ENCODE data around the gene CCDC182. TPM values are rescaled to one million over a fixed set of nuclear protein-coding genes. Genes with fewer than 3 reads are reported as not detected.

Gene CCDC182
- total RNA-seq (not detected), polyA plus RNA-seq (not detected)
- long read RNA-seq, donor 1: 0 reads
- long read RNA-seq, donor 2: 0 reads
- long read RNA-seq, donor 3: 0 reads
- long read RNA-seq, donor 4: 0 reads

DNA sequence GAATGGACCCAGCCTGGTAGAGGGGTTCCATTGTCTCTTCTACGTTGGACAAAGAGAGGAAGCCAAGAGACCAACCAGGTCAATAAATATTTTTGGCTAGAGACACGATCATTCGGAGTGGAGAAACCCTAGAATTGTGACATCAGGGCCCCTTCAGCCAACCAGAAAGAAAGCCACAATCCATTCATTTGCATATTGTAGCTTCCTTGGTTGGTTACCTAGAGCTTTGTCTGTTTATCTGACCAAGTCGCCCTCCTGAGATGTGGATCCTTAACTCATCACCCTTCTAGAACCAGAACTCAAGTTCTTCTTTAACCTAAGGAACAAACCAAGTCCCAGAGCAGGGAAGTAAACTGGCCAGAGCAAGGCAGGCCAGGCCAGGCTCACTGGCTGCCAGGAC is at the start of gene CCDC182:
CCDC182 (minus strand) TSS at position 58 of the 400 bp plus-strand sequence; CDS start at position 31, 27 bp downstream.
- H3K4me1 ChIP-seq (ENCODE audit: control insufficient read depth, insufficient read depth, low read length): no peaks in the 10 kb centered on the region
- no peak within 1 kb of the TSS for H3K27ac ChIP-seq (ENCODE audit: low read length)
- H3K4me3 ChIP-seq (ENCODE audit: low read length): no peak within 1 kb of the TSS
- 62% methylated on average over 4 of the region's 4 CpGs for WGBS
- no peaks in the 10 kb centered on the region for H3K9me3 ChIP-seq (ENCODE audit: control insufficient read depth, low read length)
- H3K27me3 ChIP-seq (ENCODE audit: control insufficient read depth, insufficient read depth): no peaks in the 10 kb centered on the region
- intact Hi-C loops (cut with DNase I): loop anchor here in 2 of 4 donors (5.0 to 10.0 kb wide), 3 partner anchors 503 to 613 kb away; no protein-coding TSS in a partner anchor
- no peak for ATAC-seq
- DNase-seq: no peak

- Histone ChIP-seq H3K27ac (ENCODE audit: low read length) (no peak overlapping the region), H3K4me1 (ENCODE audit: control insufficient read depth, insufficient read depth, low read length) (no peaks in the 10 kb centered on the region), H3K9me3 (ENCODE audit: control insufficient read depth, low read length) (no peaks in the 10 kb centered on the region), H3K4me3 (ENCODE audit: low read length) (no peak overlapping the region), H3K27me3 (ENCODE audit: control insufficient read depth, insufficient read depth) (no peaks in the 10 kb centered on the region)
- intact Hi-C loops (cut with DNase I): no loop called here
- ATAC-seq (no peak), DNase-seq (no peak)
- 63% methylated on average over 2 of the region's 2 CpGs for WGBS
These were observed 49.7 kb upstream of the CCDC182 start for GRCh38 chr17:57794841-57795240.

GRCh38 chr17:57788725-57789124 is 43.6 kb upstream of the CCDC182 start:
- Histone ChIP-seq H3K4me1 (ENCODE audit: control insufficient read depth, insufficient read depth, low read length) (no peaks in the 10 kb centered on the region), H3K4me3 (ENCODE audit: low read length) (no peak overlapping the region), H3K27me3 (ENCODE audit: control insufficient read depth, insufficient read depth) (no peaks in the 10 kb centered on the region), H3K9me3 (ENCODE audit: control insufficient read depth, low read length) (no peaks in the 10 kb centered on the region), H3K27ac (ENCODE audit: low read length) (no peak overlapping the region)
- intact Hi-C loops (cut with DNase I): no loop called here
- ATAC-seq (no peak), DNase-seq (no peak)
- 61% methylated on average over 4 of the region's 4 CpGs for WGBS

- intact Hi-C loops (cut with DNase I): no loop called here
- Histone ChIP-seq H3K27ac (ENCODE audit: low read length) (no peak overlapping the region), H3K4me3 (ENCODE audit: low read length) (no peak overlapping the region), H3K4me1 (ENCODE audit: control insufficient read depth, insufficient read depth, low read length) (peaks cover 5% of the 10 kb centered on the region), H3K9me3 (ENCODE audit: control insufficient read depth, low read length) (no peaks in the 10 kb centered on the region), H3K27me3 (ENCODE audit: control insufficient read depth, insufficient read depth) (no peaks in the 10 kb centered on the region)
- 45% methylated on average over 7 of the region's 7 CpGs for WGBS
- ATAC-seq (peak; percentile 84 to 87), DNase-seq (peak; percentile 68 to 86 (median 76))
These were observed 39.9 kb upstream of the CCDC182 start for GRCh38 chr17:57785022-57785421.

- ATAC-seq (no peak), DNase-seq (no peak)
- H3K27ac ChIP-seq (ENCODE audit: low read length): no peak overlapping the region
- no peaks in the 10 kb centered on the region for H3K27me3 ChIP-seq (ENCODE audit: control insufficient read depth, insufficient read depth)
- H3K4me3 ChIP-seq (ENCODE audit: low read length): no peak overlapping the region
- intact Hi-C loops (cut with DNase I): no loop called here
- no peaks in the 10 kb centered on the region for H3K9me3 ChIP-seq (ENCODE audit: control insufficient read depth, low read length)
- 44% methylated on average over 15 of the region's 15 CpGs for WGBS
- H3K4me1 ChIP-seq (ENCODE audit: control insufficient read depth, insufficient read depth, low read length): peaks cover 5% of the 10 kb centered on the region
These were observed 39.3 kb upstream of the CCDC182 start for GRCh38 chr17:57784226-57784895.

DNA sequence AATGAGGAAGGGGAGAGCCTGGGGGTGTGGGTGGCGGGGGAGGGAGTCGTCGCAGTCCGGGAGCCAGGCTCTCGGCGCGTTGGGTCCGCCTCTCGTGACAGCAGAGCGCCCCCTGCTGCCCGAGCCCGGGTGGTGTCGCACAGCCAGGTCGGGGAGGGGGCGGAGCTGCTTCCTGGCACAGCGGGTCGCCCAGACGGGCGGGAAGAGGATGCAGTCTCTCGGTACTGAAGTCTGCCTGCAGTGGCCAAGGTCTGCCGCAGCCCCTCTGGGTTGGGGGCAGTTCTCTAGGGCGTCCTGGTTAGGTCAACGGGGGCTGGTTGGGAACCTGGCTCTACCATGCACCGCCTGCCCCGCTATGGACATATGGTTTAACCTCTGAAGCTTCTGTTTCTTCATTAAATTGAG is 38.2 kb upstream of the CCDC182 start:
- Histone ChIP-seq H3K4me1 (ENCODE audit: control insufficient read depth, insufficient read depth, low read length) (peaks cover 5% of the 10 kb centered on the region), H3K4me3 (ENCODE audit: low read length) (no peak overlapping the region), H3K9me3 (ENCODE audit: control insufficient read depth, low read length) (no peaks in the 10 kb centered on the region), H3K27ac (ENCODE audit: low read length) (no peak overlapping the region), H3K27me3 (ENCODE audit: control insufficient read depth, insufficient read depth) (no peaks in the 10 kb centered on the region)
- 9% methylated on average over 25 of the region's 25 CpGs for WGBS
- DNase-seq (peak; percentile 72 to 91 (median 91)), ATAC-seq (peak; percentile 81 to 84)
- intact Hi-C loops (cut with DNase I): no loop called here

GRCh38 chr17:57782647-57783337 is 37.7 kb upstream of the CCDC182 start:
- H3K27ac ChIP-seq (ENCODE audit: low read length): no peak overlapping the region
- no peak for ATAC-seq

DNA sequence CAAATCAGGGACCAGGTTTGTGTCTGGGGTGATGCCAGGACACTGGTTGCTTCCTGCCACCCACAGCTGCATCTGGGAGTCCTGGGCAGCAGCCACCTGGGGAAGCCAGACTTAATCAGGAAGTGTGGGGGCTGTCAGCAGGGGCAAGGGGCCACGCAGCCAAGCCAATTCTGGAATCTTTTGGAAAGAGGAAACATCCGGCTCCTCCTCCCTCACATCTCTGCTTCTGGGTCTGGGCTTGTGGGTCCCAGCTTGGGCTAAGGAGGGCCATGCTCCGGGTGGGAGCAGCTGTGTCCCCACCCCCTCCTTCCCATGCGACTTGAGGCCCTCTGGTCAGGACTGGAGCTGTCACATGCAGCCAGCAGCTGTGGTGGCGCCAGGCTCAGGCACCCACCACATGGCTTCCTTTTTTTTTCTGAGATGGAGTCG is 37.0 kb upstream of the CCDC182 start:
- no peaks in the 10 kb centered on the region for H3K27me3 ChIP-seq (ENCODE audit: control insufficient read depth, insufficient read depth)
- H3K9me3 ChIP-seq (ENCODE audit: control insufficient read depth, low read length): no peaks in the 10 kb centered on the region
- DNase-seq (peak in 2 of 3 donors; percentile 58 to 60), ATAC-seq (peak in 1 of 2 donors; percentile 22)
- H3K27ac ChIP-seq (ENCODE audit: low read length): peak overlapping the region; percentile 6
- 37% methylated on average over 6 of the region's 6 CpGs for WGBS
- no peak overlapping the region for H3K4me3 ChIP-seq (ENCODE audit: low read length)
- intact Hi-C loops (cut with DNase I): no loop called here
- H3K4me1 ChIP-seq (ENCODE audit: control insufficient read depth, insufficient read depth, low read length): peaks cover 5% of the 10 kb centered on the region

More at GRCh38 chr17:57782647-57783337, 37.7 kb upstream of the CCDC182 start:
- Histone ChIP-seq H3K4me1 (ENCODE audit: control insufficient read depth, insufficient read depth, low read length) (peaks cover 5% of the 10 kb centered on the region), H3K4me3 (ENCODE audit: low read length) (no peak overlapping the region), H3K9me3 (ENCODE audit: control insufficient read depth, low read length) (no peaks in the 10 kb centered on the region), H3K27me3 (ENCODE audit: control insufficient read depth, insufficient read depth) (no peaks in the 10 kb centered on the region)
- 42% methylated on average over 20 of the region's 20 CpGs for WGBS
- peak in 1 of 3 donors; percentile 57 for DNase-seq
- intact Hi-C loops (cut with DNase I): no loop called here

- Histone ChIP-seq H3K27me3 (ENCODE audit: control insufficient read depth, insufficient read depth) (no peaks in the 10 kb centered on the region), H3K27ac (ENCODE audit: low read length) (peak overlapping the region; percentile 6), H3K9me3 (ENCODE audit: control insufficient read depth, low read length) (no peaks in the 10 kb centered on the region), H3K4me1 (ENCODE audit: control insufficient read depth, insufficient read depth, low read length) (peaks cover 5% of the 10 kb centered on the region), H3K4me3 (ENCODE audit: low read length) (no peak overlapping the region)
- 43% methylated on average over 11 of the region's 11 CpGs for WGBS
- ATAC-seq (no peak), DNase-seq (no peak)
- intact Hi-C loops (cut with DNase I): no loop called here
These were observed 36.4 kb upstream of the CCDC182 start for GRCh38 chr17:57781386-57782061.

DNA sequence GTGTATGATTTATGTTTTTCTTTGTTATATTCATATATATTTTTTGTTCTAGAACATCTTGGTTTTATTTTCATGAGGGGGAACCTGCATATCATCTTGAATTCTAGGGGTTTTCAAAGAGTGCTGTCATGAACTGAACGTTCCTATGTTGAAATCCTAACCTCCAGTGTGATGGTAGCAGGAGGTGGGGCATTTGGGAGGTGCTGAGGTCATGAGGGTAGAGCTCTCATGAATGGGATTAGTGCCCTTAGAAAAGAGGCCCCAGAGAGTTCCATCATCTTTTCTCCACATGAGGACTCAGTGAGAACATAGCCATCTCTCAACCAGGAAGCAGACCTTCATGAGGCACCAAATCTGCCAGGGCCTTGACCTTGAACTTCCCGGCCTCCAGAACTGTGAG is 34.6 kb upstream of the CCDC182 start:
- WGBS: 77% methylated on average over 2 of the region's 2 CpGs
- no peaks in the 10 kb centered on the region for H3K9me3 ChIP-seq (ENCODE audit: control insufficient read depth, low read length)
- H3K4me3 ChIP-seq (ENCODE audit: low read length): no peak overlapping the region
- no peak overlapping the region for H3K27ac ChIP-seq (ENCODE audit: low read length)
- H3K27me3 ChIP-seq (ENCODE audit: control insufficient read depth, insufficient read depth): no peaks in the 10 kb centered on the region
- ATAC-seq (no peak), DNase-seq (no peak)
- intact Hi-C loops (cut with DNase I): no loop called here
- peaks cover 5% of the 10 kb centered on the region for H3K4me1 ChIP-seq (ENCODE audit: control insufficient read depth, insufficient read depth, low read length)

DNA sequence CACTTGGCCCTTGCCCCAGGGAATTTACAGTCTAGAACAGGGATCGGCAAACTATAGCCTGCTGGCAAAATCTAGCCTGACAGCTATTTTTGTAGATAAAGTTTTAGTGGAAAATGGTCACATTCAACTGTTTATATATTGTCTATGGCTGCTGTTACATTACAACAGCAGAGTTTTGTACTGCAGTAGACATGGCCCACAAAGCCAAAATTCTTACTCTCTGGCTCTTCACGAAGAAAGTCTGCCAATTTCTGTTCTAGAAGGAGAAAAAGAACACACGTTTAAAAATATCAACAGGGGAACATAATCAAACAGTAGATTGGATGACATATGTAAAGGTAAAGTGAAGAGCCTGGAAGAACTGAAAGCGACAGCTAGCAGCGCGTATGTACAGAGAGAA is 33.2 kb upstream of the CCDC182 start:
- intact Hi-C loops (cut with DNase I): no loop called here
- Histone ChIP-seq H3K9me3 (ENCODE audit: control insufficient read depth, low read length) (no peaks in the 10 kb centered on the region), H3K27ac (ENCODE audit: low read length) (no peak overlapping the region), H3K4me1 (ENCODE audit: control insufficient read depth, insufficient read depth, low read length) (peaks cover 5% of the 10 kb centered on the region), H3K27me3 (ENCODE audit: control insufficient read depth, insufficient read depth) (no peaks in the 10 kb centered on the region), H3K4me3 (ENCODE audit: low read length) (no peak overlapping the region)
- ATAC-seq: no peak
- no peak for DNase-seq
- WGBS: 78% methylated on average over 6 of the region's 6 CpGs
